IMR-90 (cell line): ENCODE results near the gene MTFR2. TPM values are rescaled to one million over a fixed set of nuclear protein-coding genes. Genes with fewer than 3 reads are reported as not detected.

Experiments
- ATAC-seq: fragments of 200-7000 bp; cut with Tn5 transposase; 2 replicates; pipeline ENCODE4 v1.9.1; 2020; ENCODE audit warnings: low read depth, mild to moderate bottlenecking, moderate library complexity
- BruUV-seq: library from RNA; stranded (reverse); fragments of 400-500 nt; replicated peaks from 2 replicates; lab custom pipeline; 2021; lab: Mats Ljungman, UMichigan
- CTCF ChIA-PET: fragments of 300-600 bp; formaldehyde crosslinking; extraction: SDS; loops from one replicate; lab custom pipeline; 2021; ENCODE audit warnings: antibody characterized with exemption; lab: Yijun Ruan, JAX
- POLR2A ChIA-PET: fragments of 300-600 bp; sonication (Branson Sonifier 250); formaldehyde crosslinking; loops from one replicate; lab custom pipeline; 2022; ENCODE audit warnings: antibody characterized with exemption; ENCODE audit not compliant: unreplicated experiment; lab: Charles Lee
- DNase-seq: peaks from one replicate; pipeline ENCODE4 v3.0.0; 2013
- H2AFZ ChIP-seq: replicated peaks from 2 replicates; pipeline ENCODE3; 2013; ENCODE audit warnings: low read length, mild to moderate bottlenecking; ENCODE audit not compliant: poor library complexity
- H2AK5ac ChIP-seq: 2 replicates; pipeline ENCODE4 v1.6.1; 2013; ENCODE audit warnings: low read depth, low read length, inconsistent platforms
- H2AK9ac ChIP-seq: replicated peaks from 2 replicates; pipeline ENCODE3; 2013; ENCODE audit warnings: mild to moderate bottlenecking, low read depth, low read length, moderate library complexity; ENCODE audit not compliant: poor library complexity
- H2BK120ac ChIP-seq: 2 replicates; pipeline ENCODE4 v1.6.1; 2013; ENCODE audit warnings: low read depth, low read length, inconsistent platforms
- H2BK15ac ChIP-seq: 3 replicates; pipeline ENCODE4 v1.6.1; 2013; ENCODE audit warnings: low read depth, low read length, inconsistent platforms
- H2BK20ac ChIP-seq: 2 replicates; pipeline ENCODE4 v1.6.1; 2013; ENCODE audit warnings: low read depth, mild to moderate bottlenecking, inconsistent platforms, low read length, moderate library complexity
- H2BK5ac ChIP-seq: 2 replicates; pipeline ENCODE4 v1.6.1; 2013; ENCODE audit warnings: mild to moderate bottlenecking, low read depth, low read length, inconsistent platforms; ENCODE audit not compliant: poor library complexity, severe bottlenecking
- H3K14ac ChIP-seq: replicated peaks from 2 replicates; pipeline ENCODE4 v1.6.1; 2013; ENCODE audit warnings: low read depth, low read length, inconsistent platforms
- H3K18ac ChIP-seq: 2 replicates; pipeline ENCODE4 v1.6.1; 2013; ENCODE audit warnings: low read depth, low read length, control low read depth
- H3K23ac ChIP-seq: 2 replicates; pipeline ENCODE4 v1.6.1; 2013; ENCODE audit warnings: low read depth, low read length, inconsistent platforms
- H3K27ac ChIP-seq: 2 replicates; pipeline ENCODE4 v1.5.1; 2013; ENCODE audit warnings: mild to moderate bottlenecking, control low read depth, low read length; ENCODE audit not compliant: insufficient read depth
- H3K27me3 ChIP-seq: 2 replicates; pipeline ENCODE4 v1.6.1; 2013; ENCODE audit warnings: low read length; ENCODE audit not compliant: control insufficient read depth, insufficient read depth
- H3K36me3 ChIP-seq: 2 replicates; pipeline ENCODE4 v1.6.1; 2013; ENCODE audit warnings: low read length, mixed read lengths; ENCODE audit not compliant: control insufficient read depth, insufficient read depth
- H3K4ac ChIP-seq: 2 replicates; pipeline ENCODE4 v1.6.1; 2013; ENCODE audit warnings: low read depth, low read length, inconsistent platforms
- H3K4me1 ChIP-seq: 2 replicates; pipeline ENCODE4 v1.6.1; 2013; ENCODE audit warnings: low read length, mixed read lengths; ENCODE audit not compliant: control insufficient read depth, insufficient read depth
- H3K4me2 ChIP-seq: 2 replicates; pipeline ENCODE4 v1.6.1; 2013; ENCODE audit warnings: low read depth, mild to moderate bottlenecking, control low read depth, low read length, moderate library complexity
- H3K4me3 ChIP-seq: 2 replicates; pipeline ENCODE4 v1.5.1; 2013; ENCODE audit warnings: low read depth, mild to moderate bottlenecking, control low read depth, low read length, moderate library complexity; ENCODE audit not compliant: insufficient read depth
- H3K56ac ChIP-seq: 2 replicates; pipeline ENCODE4 v1.6.1; 2013; ENCODE audit warnings: low read length, inconsistent platforms; ENCODE audit not compliant: insufficient read depth; ENCODE audit errors: extremely low read depth
- H3K79me1 ChIP-seq, 2 experiments: 2 replicates each; pipeline ENCODE4 v1.6.1; 2013; ENCODE audit warnings: low read length in 2 of 2, inconsistent platforms in 1 of 2, low read depth in 1 of 2
- H3K9ac ChIP-seq: 2 replicates; pipeline ENCODE4 v1.6.1; 2013; ENCODE audit warnings: low read depth, low read length, control low read depth
- H3K9me1 ChIP-seq: 2 replicates; pipeline ENCODE4 v1.6.1; 2013; ENCODE audit warnings: low read length, inconsistent platforms; ENCODE audit not compliant: insufficient read depth
- H3K9me3 ChIP-seq: 2 replicates; pipeline ENCODE4 v1.6.1; 2013; ENCODE audit warnings: low read length; ENCODE audit not compliant: control insufficient read depth, insufficient read depth
- H4K20me1 ChIP-seq: 2 replicates; pipeline ENCODE4 v1.6.1; 2013; ENCODE audit warnings: low read length, inconsistent platforms; ENCODE audit not compliant: insufficient read depth
- H4K5ac ChIP-seq: 2 replicates; pipeline ENCODE4 v1.6.1; 2013; ENCODE audit warnings: mild to moderate bottlenecking, low read depth, low read length, control low read depth
- H4K8ac ChIP-seq, 2 experiments: 2 replicates each; pipeline ENCODE4 v1.6.1; 2013; ENCODE audit warnings: low read depth in 2 of 2, low read length in 2 of 2, control low read depth in 1 of 2, inconsistent platforms in 1 of 2
- H4K91ac ChIP-seq: 2 replicates; pipeline ENCODE4 v1.6.1; 2013; ENCODE audit warnings: low read depth, low read length, inconsistent platforms; ENCODE audit not compliant: insufficient read depth
- BHLHE40 ChIP-seq: fragments of 150-350 bp; IDR thresholded peaks from 2 replicates; pipeline ENCODE4 v1.6.1; 2016; ENCODE audit warnings: mild to moderate bottlenecking, low read depth, low read length
- CEBPB ChIP-seq: IDR thresholded peaks from 2 replicates; pipeline ENCODE4 v1.6.1; 2012; ENCODE audit warnings: low read depth, low read length, improper control_type of control experiment
- CTCF ChIP-seq: conservative IDR thresholded peaks from 2 replicates; pipeline ENCODE4 v1.5.1; 2012; ENCODE audit warnings: mild to moderate bottlenecking, low read depth, low read length, improper control_type of control experiment
- MAFK ChIP-seq: IDR thresholded peaks from 2 replicates; pipeline ENCODE4 v1.6.1; 2012; ENCODE audit warnings: low read depth, low read length, improper control_type of control experiment
- MXI1 ChIP-seq: IDR thresholded peaks from 2 replicates; pipeline ENCODE4 v1.6.1; 2012; ENCODE audit warnings: low read depth, mild to moderate bottlenecking, low read length, moderate library complexity, borderline replicate concordance
- NFE2L2 ChIP-seq: fragments of 150-350 bp; IDR thresholded peaks from 2 replicates; pipeline ENCODE4 v1.6.1; 2016; ENCODE audit warnings: low read depth, mild to moderate bottlenecking, low read length
- POLR2A ChIP-seq: IDR thresholded peaks from 2 replicates; pipeline ENCODE4 v1.6.1; 2012; ENCODE audit warnings: mild to moderate bottlenecking, low read depth, low read length
- WGBS, 2 experiments: methylation state at CpG; one replicate each; pipeline versions ENCODE4 v1.1.5 to v1.1.7; 2013; ENCODE audit warnings: missing lambda C conversion rate in 2 of 2; ENCODE audit not compliant: insufficient read length in 1 of 2; ENCODE audit errors: extremely low coverage in 2 of 2; 5-methylcytosine and 5-hydroxymethylcytosine counted together
- dilution Hi-C: fragments of 300-500 bp; cut with HindIII; formaldehyde crosslinking; loops from one replicate; pipeline ENCODE4 v1.14.3; 2018; ENCODE audit warnings: low sequenced_read_pairs; ENCODE audit not compliant: unreplicated experiment
- in situ Hi-C: fragments of 300-500 bp; cut with MboI; formaldehyde crosslinking; loops from 3 replicates; pipeline ENCODE4 v1.14.3; 2019; ENCODE audit warnings: low sequenced_read_pairs, inconsistent platforms, mixed read lengths
- intact Hi-C: fragments of 100-400 bp; cut with micrococcal nuclease; formaldehyde crosslinking; loops from 2 replicates; pipeline ENCODE4 v1.10.0; 2022
- polyA plus RNA-seq, 3 experiments: library from polyadenylated mRNA; depleted of rRNA; stranded (reverse); fragments of >200 nt; gene quantifications; 2 replicates each; pipeline ENCODE4 v1.2.3, GENCODE V29; 2012; ENCODE audit warnings: low replicate concordance in 1 of 3
- total RNA-seq: library from RNA; depleted of rRNA; stranded (reverse); fragments of >200 nt; gene quantifications from 2 replicates; pipeline ENCODE4 v1.2.3, GENCODE V29; 2012

MTFR2 gene
- total and polyA plus RNA-seq, 2 of the 4 experiments (the other 2 are of a cell fraction) = 0.72 to 7.2 TPM

- no peak for TF ChIP-seq CEBPB
These were observed 19.8 kb downstream of the MTFR2 start (continued) for GRCh38 chr6:136230219-136230853.

DNA sequence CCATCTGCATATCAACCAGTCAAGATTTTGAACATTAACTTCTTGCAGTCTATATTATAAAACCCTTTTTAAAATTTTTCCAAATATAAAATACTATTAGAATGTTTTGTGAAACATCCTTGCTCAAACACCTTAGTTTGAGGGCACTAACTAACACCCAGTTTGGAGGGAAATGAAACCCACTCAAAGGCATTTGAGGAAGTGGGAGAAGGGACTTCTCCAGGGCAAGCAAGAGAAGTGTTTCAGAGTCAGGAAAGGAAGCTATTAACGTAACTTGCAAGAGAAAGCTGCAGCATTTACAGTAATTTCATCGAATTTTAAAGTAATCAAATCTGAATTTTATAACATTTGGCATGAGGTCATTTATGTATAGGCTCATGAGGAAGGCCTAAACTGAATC is 21.3 kb downstream of the MTFR2 start:
- H3K79me1 ChIP-seq = no peaks in the 10 kb centered on the region
- H3K9me1 ChIP-seq = no peaks in the 10 kb centered on the region; the same call in 1 of the 2 replicates
- H4K5ac ChIP-seq = no peak overlapping the region
- no peak for DNase-seq
- in situ Hi-C loops (loop anchor here (5.0 kb wide), 1 partner anchor 692 kb away; no protein-coding TSS in a partner anchor), dilution Hi-C loops (no loop called here), intact Hi-C loops (loop anchor here (5.0 to 10.0 kb wide), 4 partner anchors 212 to 494 kb away; partner anchors contain the start of gene PDE7B)
- WGBS, 2 experiments = no CpG with 5 or more reads among the region's 2 CpGs
- peaks cover 2% of the 10 kb centered on the region; the same call in 1 of the 2 replicates for H3K9me3 ChIP-seq
- no peak overlapping the region for H3K23ac ChIP-seq
- no peak overlapping the region for H3K56ac ChIP-seq
- POLR2A ChIA-PET = no interaction called here
- H3K4ac ChIP-seq = no peak overlapping the region
- CTCF ChIA-PET = no interaction called here
- H2AFZ ChIP-seq = no peak overlapping the region
- H2BK15ac ChIP-seq = no peak overlapping the region
- no peaks in the 10 kb centered on the region for H4K20me1 ChIP-seq
- H2AK5ac ChIP-seq = no peak overlapping the region
- peaks cover 7% of the 10 kb centered on the region for H3K4me1 ChIP-seq
- H3K4me3 ChIP-seq = no peak overlapping the region
- no peak overlapping the region for H4K8ac ChIP-seq
- no peak overlapping the region for H2AK9ac ChIP-seq
- no peak overlapping the region for H3K4me2 ChIP-seq
- 0 out of 2 replicates have a peak overlapping the region, but pooled peaks have one; percentile 28 for H4K91ac ChIP-seq
- BruUV-seq = no TSS peak
- H3K14ac ChIP-seq = no peak overlapping the region
- ATAC-seq = no peak
- no peak overlapping the region for H2BK20ac ChIP-seq
- TF ChIP-seq BHLHE40 (no peak), MXI1 (no peak), MAFK (no peak), NFE2L2 (no peak), CTCF (no peak), POLR2A (no peak)
- H3K36me3 ChIP-seq = no peaks in the 10 kb centered on the region
- no peak overlapping the region; the same call in 1 of the 2 replicates for H2BK120ac ChIP-seq
- H3K27ac ChIP-seq = no peak overlapping the region
- no peak overlapping the region for H2BK5ac ChIP-seq
- no peaks in the 10 kb centered on the region for H3K27me3 ChIP-seq
- no peak overlapping the region for H3K9ac ChIP-seq
- H3K18ac ChIP-seq = no peak overlapping the region
